GM20000 (cell line): ENCODE results near the gene CAMTA1.

ENCODE experiments used
- DNase-seq: peaks from one replicate; pipeline ENCODE4 v3.0.0; 2012; ENCODE audit warnings: low spot score
- CTCF ChIP-seq: IDR thresholded peaks from 2 replicates; pipeline ENCODE4 v1.5.1; 2012; ENCODE audit warnings: mild to moderate bottlenecking, control low read depth; ENCODE audit errors: extremely low read depth, missing control alignments

Gene CAMTA1

GRCh38 chr1:7101187-7101586 is 315.9 kb downstream of the CAMTA1 start:
- TF ChIP-seq CTCF = no peak
- no peak for DNase-seq

GRCh38 chr1:7103361-7103782 is 318.1 kb downstream of the CAMTA1 start:
- no peak for DNase-seq
- TF ChIP-seq CTCF = no peak

GRCh38 chr1:7103874-7104273 is 318.6 kb downstream of the CAMTA1 start:
- no peak for TF ChIP-seq CTCF
- DNase-seq = no peak

- no peak for DNase-seq
- TF ChIP-seq CTCF = no peak
Measured at GRCh38 chr1:7104339-7104738, 319.1 kb downstream of the CAMTA1 start.

GRCh38 chr1:7105269-7105668 is 320.0 kb downstream of the CAMTA1 start:
- no peak for DNase-seq

GRCh38 chr1:7106442-7107108 is 321.3 kb downstream of the CAMTA1 start:
- no peak for TF ChIP-seq CTCF
- no peak for DNase-seq

More at GRCh38 chr1:7105269-7105668, 320.0 kb downstream of the CAMTA1 start:
- TF ChIP-seq CTCF = no peak

GRCh38 chr1:7107109-7107830 is 322.0 kb downstream of the CAMTA1 start:
- no peak for DNase-seq
- no peak for TF ChIP-seq CTCF
